Measurements from ENCODE around the gene HHIPL1. TPM values are rescaled to one million over a fixed set of nuclear protein-coding genes. Genes with fewer than 3 reads are reported as not detected.
A peak's percentile ranks its signal among the peaks of the same experiment; 100 is the strongest.

HHIPL1 gene
- total RNA-seq, 1 experiment from 2014 or later, result not detected

DNA sequence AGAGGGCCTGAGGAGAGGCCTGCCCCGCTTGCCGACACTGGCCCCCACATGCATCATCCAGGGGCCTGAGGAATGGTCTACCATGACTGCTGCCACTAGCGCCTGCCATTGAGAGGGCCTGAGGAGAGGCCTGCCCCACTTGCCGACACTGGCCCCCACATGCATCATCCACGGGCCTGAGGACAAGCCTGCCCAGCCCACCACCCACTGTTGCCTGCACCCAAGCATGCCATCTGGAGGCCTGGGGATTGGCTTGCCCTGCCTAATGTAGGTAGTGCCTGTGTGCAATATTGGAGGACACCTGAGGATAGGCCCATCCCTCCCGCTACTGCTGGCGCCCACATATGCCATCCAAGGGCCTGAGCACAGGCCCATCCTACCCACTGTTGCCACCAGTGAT is 63.5 kb downstream of the HHIPL1 start:
- DNase-seq (ENCODE audit: low read depth), result no peak

DNA sequence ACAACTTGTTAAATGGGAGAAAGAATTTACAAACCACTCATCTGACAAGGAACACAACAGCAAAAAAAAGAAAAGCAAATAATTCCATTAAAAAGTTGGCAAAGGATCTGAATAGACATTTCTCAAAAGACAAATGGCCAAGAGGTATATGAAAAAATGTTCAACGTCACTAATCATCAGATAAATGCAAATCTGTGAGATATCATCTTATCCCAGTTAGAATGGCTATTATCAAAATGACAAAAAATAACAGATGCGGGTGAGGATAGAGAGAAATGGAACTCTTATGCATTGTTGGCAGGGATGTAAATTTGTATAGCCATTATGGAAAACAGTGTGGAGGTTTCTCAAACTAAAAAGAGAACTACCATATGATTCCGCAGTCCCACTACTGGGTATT is 69.0 kb downstream of the HHIPL1 start:
- DNase-seq (ENCODE audit: low read depth), result no peak

GRCh38 chr14:99715266-99716000 is 70.5 kb downstream of the HHIPL1 start:
- no peak for DNase-seq (ENCODE audit: low read depth)

DNA sequence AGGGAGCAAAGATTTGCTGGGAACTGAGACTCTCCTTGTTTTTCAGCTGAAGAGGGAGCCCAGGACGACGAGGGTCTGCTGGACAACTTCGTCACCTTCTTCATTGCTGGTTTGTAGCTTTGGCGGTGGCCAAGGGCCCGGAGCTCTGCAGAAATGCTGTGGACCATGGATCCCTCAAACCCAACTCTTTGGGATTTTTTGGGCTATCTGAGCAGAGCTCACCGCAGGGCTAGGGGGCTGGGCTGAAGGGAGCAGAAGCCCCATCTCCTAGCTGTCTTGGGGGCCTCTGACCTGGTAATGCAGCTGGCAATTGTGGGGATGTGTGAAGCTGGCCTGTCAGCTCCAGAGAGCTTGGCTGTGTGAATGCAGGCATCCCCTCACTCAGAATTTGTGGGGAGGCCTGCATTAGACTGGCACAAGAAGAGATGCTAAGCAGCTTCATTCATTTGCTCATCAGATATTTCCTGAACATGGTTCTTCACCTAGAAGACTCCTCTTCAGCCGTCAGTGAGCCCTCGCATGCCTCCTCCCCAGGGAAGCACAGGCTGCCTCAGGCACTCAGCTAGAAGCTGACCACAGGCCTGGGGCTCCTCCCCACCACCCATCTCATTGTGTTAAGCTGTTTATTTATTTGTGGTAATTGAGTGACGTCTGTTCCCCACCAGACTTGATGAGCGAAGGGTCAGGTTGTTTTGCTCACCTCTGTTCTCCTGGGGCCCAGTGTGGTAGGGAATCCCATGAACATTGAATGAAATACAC is 71.3 kb downstream of the HHIPL1 start:
- DNase-seq (ENCODE audit: low read depth), result no peak

DNA sequence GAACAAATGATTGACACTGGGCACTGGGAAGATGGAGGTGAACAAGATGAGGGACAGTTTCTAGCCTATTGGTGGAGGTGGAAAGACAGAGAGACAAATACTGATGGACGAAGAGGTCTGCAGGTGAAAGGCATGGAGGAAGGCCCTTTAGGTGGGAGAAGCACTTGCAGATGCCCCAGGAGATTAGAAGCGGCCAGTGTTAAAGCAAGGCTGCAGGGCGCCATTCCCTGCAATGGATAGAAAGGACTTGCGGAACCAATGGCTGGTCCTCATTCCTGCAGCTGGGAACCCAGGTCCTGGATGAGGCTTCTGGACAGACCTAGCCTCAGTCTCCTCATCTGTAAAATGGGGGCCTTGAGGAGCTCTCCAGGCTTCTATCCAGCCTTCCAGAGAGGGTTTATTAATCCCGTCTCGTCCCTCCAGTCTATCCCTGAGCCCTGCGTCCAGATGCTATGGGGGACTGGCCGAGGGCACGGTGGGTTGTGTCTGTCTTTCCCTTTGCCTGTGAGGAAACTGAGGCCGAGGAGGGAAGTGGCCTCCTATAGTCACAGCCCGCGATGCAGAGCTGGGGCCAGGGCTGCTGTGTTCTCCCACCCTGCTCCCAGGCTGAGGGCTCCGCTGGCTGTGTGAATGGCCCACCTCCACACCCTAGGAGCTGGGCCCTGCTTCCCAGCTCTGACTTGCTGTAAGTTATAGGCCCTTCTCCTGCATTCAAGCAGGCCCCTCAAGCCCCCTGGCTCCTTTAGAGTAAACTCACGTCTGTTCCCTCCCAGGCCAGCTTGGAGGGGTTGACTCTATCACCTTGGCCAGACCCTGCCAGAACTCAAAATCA is 72.1 kb downstream of the HHIPL1 start:
- DNase-seq (ENCODE audit: low read depth), result no peak

GRCh38 chr14:99717682-99718013 is 72.7 kb downstream of the HHIPL1 start:
- no peak for DNase-seq (ENCODE audit: low read depth)

DNA sequence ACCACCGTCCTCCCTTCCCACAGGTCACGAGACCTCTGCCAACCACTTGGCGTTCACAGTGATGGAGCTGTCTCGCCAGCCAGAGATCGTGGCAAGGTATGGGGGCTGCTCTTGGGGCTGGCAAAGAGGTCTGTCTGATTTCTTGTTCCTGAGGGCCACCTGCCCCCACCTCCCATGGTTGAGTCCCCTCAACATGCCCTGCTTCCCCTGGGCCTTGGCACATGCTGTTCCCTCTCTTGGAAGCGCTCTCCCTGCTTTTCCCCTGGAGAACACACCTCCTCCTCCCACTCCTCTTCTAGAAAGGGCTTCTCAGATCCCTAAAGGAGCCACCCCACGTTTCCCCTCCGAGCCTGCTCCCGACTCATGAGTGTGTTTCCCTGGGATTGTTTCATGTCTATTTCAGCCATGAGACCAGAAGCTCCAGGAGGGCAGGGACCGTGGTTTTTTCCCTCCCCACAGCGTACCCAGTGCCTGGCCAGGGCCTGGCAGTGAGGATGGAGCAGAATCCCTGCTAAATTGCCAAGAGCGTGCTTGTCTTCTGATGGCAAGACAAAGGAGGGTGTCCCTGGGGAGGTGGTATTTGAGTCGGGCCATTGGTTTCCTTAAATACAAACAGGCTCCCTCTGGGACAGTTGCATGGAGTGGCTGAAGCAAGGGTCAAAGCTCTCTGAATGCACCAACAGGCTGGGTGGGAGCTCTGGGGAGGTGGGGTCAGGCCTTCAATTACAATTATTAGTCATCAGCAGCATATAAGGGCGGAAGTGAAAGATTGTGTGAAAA is 73.3 kb downstream of the HHIPL1 start:
- no peak for DNase-seq (ENCODE audit: low read depth)

GRCh38 chr14:99718811-99719192 is 73.9 kb downstream of the HHIPL1 start:
- no peak for DNase-seq (ENCODE audit: low read depth)

- no peak for DNase-seq (ENCODE audit: low read depth)
Measured at GRCh38 chr14:99720941-99721791, 76.2 kb downstream of the HHIPL1 start.

DNA sequence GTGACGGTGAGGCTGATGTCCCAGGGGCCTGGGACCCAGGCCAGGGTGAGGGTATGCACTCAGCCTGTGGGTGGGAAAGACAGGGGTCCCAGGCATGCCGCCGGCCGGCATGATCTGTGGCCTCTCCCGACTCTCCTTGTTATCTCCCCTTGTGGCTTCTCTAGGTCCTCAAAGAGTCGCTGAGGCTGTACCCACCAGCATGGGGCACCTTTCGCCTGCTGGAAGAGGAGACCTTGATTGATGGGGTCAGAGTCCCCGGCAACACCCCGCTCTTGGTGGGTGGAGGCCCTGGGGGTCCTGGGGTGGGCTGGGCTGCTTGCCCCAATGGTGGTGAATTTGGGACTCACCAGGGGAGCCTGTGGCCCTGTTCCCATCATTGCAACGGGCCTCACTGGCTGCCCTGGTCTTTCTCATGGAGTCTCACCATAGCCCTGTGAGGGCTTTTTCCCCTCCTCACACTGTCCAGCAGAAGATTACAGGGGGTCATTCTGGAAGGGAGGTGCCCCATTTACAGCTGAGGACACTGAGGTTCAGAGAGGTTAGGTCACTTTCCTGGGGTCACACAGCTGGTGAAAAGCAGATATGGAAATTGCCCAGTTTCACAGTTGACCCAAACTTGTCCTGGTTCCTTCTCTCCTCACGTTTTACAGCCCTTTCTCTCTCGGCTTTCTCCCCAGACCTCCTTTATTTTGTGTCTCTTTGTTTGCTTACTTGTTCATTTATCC is 77.0 kb downstream of the HHIPL1 start:
- no peak for DNase-seq (ENCODE audit: low read depth)

DNA sequence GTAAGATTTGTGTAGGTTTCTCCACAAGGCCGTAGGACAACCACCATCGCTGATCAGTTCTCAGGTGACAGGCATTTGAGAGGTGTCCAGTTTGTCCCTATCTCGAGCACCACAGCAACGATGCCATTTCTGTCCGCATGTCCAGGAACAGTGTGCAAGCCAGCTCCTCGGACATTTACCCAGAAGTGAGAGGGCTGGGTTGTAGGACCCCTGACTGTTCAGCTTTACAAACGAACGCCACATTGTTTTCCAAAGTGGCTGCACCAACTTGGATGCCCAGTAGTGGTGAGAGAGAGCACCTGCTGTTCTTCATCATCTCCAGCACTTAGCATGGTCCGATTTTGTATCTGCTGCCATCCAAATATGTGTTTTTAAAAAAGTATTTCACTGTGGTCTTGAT is 77.8 kb downstream of the HHIPL1 start:
- DNase-seq (ENCODE audit: low read depth), result no peak

DNA sequence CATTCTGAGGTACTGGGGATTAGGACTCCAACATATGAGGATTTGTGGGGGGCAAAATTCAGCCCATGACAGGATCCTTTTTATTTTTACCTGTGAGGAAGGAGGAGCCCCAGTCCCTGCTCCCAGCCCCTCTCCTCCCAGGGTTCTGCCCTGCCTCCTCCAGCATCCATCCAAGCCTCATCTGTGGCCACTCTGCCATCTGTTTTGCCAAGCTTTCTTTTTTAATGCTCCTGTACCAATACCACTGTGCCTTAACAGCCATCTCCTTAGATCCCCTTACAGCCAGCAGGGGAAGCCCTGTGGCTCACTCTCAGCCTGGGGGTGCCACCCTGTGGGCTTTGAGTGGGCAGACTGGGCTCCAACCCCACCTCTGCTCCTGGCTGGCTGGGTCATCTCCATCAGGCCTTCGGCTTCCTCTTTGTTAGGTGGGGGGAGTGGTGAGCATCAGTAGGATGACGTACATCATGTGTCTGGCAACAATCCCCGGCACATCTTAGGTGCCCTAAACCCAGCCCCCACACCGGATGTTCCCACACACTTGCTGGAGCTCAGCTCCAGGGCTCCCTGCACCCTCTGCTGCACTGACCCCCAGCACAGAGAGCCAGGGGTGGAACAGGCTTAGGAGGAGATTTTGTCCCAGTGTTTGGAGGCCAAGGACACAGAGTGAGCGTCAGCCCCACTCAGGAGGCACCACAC is 79.4 kb downstream of the HHIPL1 start:
- DNase-seq (ENCODE audit: low read depth), result peak; percentile 55

DNA sequence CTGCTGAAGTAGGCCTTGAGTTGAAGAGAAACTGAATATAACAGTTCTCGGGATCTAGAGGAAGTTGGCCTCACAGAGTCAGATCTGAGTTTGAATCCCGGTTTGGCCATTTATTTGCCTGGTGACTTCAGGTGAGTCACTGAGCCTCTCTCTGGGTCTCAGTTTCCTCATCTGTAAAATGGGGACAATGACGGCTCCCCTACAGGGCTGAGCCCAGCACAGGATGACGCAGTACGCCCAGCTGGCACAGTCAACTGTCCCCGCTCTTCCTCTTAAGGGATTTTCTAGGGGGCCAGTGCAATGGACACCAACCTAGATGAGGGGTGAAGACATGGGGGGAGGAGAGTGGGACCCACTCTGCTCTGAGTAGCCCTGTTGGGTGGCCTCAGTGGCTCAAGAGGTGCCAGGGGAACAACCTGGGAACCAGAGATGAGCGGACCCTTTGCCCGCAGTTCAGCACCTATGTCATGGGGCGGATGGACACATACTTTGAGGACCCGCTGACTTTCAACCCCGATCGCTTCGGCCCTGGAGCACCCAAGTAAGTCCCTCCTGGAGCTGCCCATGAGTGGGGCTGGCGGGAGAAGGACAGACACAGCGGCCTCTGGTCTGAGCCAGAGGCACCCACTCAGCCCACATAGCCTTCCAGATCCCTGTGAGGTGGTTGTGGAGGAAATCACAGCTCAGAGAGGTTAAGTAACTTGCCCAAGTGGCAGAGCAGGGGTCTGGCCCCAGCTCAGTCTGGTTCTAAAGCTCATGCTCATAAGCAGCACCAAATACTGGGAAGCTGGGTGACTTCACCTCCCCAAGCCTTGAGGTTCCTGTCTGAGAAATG is 80.2 kb downstream of the HHIPL1 start:
- no peak for DNase-seq (ENCODE audit: low read depth)

GRCh38 chr14:99725774-99726537 is 81.0 kb downstream of the HHIPL1 start:
- no peak for DNase-seq (ENCODE audit: low read depth)

- no peak for DNase-seq (ENCODE audit: low read depth)
Measured at GRCh38 chr14:99726538-99727095, 81.7 kb downstream of the HHIPL1 start.

DNA sequence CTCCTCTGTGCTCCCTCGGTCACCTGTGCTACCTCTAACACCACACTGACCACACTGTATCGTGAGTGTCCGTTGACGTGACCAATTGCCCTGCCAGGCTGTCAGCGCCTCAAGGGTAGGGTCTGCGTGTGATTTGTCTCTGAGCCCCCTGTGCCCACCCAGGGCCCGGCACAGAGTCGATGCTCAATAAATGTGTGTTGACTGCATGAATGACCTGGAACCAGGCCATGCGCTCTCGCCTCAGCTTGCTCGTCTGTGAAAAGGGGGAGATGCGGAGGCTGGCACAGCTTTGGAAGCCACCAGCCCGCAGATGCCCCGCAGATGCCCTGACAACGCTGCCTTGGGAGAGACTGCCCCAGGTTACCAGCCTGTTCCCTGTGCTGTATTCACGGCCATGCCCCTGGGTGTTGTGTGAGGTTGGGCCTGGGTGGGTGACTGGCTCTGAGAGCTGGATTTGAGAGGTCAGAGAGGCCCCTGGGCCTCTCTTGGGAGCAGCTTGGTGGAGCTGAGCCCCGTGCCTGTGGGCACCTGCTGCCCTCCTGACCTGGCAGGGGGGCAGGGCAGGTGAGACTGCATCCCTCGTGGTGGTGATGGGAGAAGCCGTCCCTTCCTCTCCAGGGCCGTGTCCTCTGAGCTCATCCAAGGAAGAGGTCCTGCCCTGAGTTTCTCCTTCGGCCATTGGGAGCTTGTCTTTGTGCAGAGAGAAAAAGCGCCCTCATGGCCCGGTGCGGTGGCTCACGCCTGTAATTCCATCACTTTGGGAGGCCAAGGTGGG is 82.4 kb downstream of the HHIPL1 start:
- no peak for DNase-seq (ENCODE audit: low read depth)
